HG02610 (cell line): ENCODE data around the gene LDLRAD3.

Source experiments
- ATAC-seq: cut with Tn5 transposase; IDR thresholded peaks from one replicate; pipeline ENCODE4 v1.9.1; 2021; ENCODE audit warnings: mild to moderate bottlenecking, moderate library complexity; ENCODE audit not compliant: unreplicated experiment

The LDLRAD3 gene

DNA sequence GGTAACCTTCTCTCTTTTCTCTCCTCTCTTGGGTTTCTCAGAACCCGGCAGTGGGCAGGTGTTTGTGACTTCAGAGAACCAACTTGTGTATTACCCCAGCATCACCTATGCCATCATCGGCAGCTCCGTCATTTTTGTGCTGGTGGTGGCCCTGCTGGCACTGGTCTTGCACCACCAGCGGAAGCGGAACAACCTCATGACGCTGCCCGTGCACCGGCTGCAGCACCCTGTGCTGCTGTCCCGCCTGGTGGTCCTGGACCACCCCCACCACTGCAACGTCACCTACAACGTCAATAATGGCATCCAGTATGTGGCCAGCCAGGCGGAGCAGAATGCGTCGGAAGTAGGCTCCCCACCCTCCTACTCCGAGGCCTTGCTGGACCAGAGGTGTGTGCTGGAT, 283.2 kb downstream of the LDLRAD3 start:
- no peak for ATAC-seq

DNA sequence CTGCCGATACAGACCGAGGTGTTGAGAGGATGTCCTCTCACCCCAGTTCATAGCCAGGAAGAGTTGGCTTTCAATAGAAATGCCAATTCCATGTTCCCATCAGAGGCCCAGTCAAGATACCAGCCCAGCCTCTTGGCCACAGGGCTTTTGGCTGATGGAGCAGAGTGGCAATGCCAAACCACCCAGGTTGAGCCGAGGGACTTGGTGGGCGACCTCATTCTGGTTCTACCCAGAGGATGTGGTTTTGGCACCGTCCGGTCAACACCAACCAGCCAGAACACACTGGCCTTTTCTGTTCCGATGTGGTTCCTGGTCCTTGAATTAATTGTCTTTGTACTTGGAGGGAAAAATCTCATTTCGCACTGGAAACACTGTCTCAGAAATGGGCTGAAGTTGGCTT, 284.8 kb downstream of the LDLRAD3 start:
- no peak for ATAC-seq

DNA sequence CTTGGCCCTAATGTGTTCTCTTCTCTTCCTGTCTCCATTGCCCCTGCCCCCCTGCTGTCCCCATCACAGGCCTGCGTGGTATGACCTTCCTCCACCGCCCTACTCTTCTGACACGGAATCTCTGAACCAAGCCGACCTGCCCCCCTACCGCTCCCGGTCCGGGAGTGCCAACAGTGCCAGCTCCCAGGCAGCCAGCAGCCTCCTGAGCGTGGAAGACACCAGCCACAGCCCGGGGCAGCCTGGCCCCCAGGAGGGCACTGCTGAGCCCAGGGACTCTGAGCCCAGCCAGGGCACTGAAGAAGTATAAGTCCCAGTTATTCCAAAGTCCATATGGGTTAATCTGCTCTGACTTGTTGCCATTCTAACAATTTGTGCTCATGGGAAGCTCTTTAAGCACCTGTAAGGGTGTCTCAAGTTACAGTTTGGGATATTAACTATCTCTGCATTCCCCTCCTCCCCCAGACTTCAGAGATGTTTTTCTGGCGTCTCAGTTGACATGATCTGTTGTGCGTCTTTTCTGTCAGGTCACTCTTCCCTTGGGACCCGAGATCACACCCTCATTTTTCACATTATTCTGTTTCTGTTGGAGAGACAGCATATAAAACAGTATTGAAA, 285.3 kb downstream of the LDLRAD3 start:
- no peak for ATAC-seq

DNA sequence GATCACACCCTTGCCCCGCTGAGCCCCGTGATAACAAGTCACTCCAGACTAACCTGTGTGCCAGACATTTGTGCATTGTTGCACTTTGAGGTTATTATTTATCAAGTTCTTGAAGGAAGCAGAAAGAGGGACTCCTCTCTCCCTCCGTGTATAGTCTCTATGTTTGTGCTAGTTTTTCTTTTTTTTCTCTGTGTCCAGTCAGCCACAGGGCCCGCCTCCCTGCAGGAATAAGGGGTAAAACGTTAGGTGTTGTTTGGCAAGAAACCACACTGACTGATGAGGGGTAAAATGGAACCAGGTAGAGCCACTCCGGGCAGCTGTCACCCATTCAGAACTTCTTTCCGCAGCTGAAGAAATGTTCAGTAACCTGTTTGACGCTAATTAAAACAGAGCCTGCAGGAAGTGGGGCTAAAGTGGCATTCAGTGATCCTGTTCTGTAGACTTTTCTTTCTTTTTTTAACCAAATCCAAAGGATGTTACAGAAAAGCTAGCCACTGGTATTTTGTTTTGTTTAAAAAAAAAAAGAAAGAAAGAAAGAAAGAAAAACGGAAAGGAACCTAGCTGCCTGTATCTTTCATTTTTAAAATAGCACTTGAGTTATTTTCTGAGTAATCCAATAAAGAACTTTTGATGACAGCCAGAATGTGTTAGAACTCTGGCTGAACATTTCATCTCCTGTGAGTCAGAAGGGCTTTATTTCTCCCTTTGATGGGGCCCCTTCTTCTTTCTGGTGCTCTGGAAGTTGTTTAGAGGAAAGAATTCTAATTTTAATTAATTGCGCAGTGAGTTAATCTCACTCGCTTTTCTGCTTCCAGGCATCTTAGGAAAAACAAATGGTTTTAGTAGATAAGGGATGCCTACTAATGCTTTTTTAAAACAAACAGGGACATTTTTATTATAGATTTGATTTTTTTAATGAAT, 287.2 kb downstream of the LDLRAD3 start:
- no peak for ATAC-seq

DNA sequence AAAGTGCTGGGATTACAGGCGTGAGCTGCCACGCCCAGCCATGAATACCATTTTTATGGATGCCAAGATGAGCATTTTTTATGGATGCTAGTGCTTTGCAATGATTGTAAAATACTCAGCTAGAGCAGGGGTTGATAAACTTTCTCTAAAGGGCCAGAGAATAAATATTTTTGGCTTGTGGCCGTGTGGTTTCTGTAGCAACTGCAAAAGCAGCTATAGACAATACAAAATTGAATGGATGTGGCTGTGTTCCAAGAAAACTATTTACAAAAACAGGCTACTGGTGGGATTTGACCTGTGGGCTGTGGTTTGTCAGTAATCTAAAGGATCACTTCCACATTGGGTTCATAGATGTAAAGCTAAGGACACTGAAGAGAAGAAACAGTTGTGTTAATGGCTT, 289.3 kb downstream of the LDLRAD3 start:
- ATAC-seq = no peak

DNA sequence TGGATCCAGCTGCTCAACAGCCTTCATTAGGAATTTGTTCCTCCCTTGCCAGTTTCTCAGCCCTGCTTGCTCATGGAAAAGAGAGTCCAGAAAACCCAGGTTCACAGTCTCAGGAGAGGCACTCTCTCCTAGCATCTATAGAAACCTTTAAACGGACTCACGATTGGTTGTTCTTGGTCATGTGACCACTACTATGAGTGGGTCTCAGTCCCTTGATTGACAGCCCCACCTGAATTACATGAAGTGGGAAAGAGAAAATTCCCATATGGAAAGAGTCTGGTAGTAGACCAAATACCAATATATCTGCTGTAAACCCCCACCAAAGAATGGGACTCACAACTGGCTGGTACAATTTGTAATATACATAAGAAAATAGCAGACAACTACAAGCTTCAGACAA, 291.0 kb downstream of the LDLRAD3 start:
- no peak for ATAC-seq

DNA sequence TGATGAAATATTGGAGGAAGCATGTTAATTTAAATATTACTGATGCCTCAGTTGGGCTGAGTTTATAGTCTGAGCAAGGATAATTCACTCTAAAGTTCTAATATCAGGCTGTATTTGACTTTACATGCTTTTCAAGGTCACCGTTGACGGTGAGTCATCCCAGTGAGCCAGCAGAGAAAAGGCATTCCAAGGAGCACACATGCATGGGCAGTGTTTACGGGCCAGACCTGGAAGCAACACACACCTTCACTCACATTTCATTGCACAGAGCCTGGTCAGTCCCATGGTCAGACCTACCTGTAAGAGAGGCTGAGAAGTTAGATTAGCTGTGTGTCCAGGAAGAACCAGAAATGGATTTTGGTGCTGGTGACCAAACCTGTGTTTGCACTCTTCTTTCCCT, 291.9 kb downstream of the LDLRAD3 start:
- ATAC-seq = no peak

DNA sequence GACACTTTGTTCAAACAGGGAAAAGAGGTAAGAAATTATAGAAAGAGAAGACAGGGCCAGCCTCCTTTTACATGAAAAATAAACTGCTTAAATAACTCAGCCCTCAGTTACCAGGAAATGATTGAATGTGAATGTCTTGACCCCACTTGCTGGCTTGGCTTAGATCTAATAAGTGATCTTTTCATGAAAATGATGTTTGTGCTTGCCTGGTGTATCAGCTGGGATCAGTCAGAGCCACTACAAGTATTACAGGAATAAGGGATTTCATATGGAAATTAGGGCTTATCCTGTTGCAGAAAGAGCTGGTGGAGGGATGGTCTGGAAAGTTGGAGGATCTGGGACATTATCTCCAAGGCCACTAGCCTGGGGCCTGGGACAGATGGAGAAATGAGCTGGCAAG, 293.5 kb downstream of the LDLRAD3 start:
- no peak for ATAC-seq

DNA sequence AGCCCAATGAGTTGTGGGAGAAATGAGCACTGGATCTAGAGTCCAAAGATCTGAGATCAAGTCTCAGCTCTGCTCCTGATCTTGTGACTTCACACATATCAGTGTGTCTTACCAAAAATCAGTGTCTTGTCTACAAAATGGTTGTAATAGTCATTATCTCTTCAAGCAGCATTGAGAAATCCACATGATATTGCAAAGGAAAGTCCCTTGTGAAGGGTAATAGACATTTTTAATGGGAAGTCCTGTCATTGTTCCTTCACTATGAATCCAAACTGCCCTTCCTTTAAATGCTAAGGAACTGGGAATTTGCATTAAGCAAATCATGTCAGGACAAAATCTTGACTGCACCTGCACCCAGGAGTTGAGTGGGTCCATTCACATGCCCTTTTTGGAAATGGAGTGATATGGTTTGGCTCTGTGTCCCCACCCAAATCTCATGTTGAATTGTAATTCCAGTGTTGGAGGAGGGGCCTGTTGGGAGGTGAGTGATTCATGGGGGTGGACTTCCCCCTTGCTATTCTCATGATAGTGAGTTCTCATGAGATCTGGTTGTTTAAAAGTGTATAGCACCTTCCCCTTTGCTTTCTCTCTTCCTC, 294.3 kb downstream of the LDLRAD3 start:
- no peak for ATAC-seq

DNA sequence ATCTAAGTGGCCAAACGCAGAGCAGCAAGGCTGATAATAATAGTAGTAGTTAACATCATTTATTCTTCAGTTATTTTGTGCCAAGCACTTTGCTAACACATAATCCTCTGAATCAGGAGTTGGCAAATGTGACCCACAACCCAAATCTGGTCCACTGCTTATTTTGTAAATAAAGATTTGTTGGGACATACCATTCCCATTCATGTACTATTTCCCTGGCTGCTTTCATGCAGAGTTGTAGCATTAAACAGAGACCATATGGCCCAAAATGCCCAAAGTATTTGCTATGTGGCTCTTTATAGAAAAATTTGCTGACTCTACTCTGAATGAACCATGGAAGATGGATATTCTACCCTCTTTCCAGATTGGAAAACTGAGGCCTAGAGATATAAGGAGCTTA, 295.0 kb downstream of the LDLRAD3 start:
- ATAC-seq = no peak

DNA sequence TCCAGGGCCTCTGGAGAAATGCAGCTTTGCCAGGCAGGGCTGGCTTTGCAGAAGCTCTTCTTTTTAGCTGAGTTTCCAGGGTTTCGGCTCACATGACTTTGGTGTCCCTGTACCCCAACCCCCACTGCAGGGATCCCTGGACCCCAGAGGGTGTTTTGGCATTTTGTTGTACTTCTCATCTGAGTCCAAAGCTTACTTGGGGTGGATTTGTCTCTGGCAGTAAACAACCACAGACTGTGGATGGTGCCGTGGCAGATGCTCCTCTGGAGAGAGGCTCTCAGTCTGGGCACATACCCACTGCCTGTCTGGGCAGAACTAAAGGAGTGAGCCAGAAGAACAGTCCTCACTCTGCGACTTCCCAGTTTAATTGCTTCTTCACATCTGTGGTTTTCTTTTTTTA, 295.8 kb downstream of the LDLRAD3 start:
- ATAC-seq = no peak

DNA sequence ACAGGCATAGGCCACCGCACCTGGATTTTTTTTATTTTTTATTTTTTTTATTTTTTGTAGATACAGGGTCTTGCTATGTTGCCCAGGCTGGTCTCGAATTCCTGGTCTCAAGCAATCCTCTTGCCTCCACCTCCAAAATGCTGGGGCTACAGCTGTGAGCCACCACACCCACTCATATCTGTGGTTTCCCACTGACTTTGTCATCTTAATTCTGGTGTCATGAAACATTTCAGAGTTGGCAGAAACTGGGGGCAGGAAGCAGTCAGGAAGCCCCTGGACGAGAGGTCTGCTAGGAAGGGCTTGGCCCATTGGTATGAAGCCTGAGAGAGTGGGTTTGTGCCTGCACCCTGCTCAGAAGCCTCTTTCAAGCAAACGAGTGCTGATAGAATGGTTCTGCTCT, 296.3 kb downstream of the LDLRAD3 start:
- no peak for ATAC-seq

DNA sequence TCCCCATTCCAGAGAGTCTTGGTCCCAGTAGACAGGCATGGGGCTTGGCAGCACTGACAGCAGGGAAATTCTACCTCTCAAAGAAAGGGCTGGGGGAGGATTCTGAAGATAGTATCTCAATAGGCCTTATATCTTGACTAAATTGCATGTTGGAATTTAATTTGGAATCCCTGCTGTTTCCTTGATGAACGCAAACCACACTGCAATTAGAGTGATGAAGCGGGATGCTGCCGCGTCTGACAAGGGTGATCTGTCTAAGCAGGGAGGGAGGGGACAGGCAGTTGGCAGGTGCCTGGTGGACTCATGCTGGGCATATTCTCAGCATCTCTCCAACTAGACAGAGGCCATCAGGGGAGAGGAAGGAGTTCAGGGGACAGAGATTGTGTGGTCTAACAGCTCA, 296.9 kb downstream of the LDLRAD3 start:
- no peak for ATAC-seq

DNA sequence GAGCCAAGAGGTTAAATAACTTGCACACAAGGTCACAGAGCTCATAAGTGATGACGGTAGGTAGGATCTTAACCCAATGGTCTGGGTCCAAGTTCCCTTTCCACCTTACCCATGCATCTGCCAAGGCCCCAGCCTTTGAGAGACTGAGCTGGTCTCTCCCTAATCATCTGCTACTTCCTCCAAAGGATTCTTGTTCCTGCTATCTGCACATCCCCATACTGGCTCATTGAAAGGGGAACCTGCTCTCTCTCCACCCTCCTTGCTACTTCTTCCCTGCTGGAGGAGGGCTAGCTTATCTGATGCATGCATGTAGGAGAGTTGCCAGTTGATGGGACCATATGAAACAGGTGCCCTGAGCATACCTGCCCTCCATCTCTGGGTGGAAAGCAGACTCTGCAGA, 297.6 kb downstream of the LDLRAD3 start:
- ATAC-seq = no peak

DNA sequence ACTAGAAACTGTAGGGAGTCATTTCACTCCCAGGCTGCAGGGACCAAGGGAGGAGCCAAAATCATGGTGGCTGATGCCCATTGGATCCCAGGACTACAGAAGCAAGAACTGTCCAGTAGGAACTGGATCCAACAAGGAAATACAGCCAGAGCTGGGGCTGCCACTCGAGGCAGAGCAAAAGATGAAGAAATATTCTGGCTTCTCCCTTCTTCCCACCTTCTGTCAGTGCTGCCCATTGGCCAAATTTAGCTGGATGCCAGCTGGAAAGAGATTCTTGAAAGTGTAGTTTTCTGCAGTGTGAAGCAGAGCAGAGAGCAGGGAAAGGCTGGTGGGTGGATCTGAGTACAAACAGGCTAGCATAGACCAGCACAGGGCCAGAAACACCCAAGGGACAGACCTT, 299.8 kb downstream of the LDLRAD3 start:
- ATAC-seq = no peak

DNA sequence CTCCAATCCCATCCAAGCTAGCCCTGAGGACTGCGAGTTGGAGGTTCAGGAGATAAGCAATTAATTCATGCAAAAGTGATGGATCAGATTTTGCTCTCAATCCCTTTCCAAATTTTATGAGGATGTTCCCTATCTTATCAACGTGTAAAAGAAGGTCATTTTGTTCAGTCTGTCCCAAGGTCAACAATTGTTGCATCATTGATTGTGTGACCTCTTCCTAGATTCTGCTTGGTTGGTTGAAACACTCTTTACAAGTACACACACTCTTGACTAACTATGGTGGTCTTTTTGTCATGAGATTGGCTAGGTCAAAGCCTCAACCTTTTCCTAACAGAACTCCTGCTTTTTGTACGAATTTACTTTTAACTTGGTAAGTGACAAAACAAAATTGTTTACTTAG, 303.6 kb downstream of the LDLRAD3 start:
- ATAC-seq = no peak

DNA sequence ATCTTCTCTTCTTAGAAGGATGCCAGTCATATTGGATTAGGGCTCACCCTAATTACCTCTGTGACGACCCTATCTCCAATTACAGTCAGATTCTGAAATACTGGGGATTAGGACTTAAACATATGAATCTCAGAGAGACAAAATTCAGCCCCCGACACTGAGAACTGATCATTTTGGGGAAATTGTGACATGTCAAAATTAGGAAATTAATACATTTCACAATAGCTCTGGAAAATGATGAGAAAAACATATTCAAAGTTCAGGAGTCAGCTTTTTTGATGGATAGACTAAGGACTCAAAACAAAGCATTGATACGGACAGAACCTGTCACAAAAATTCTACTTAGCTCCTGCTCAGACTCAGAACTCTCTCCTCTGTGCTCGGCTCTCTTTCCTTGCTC, 304.6 kb downstream of the LDLRAD3 start:
- no peak for ATAC-seq

DNA sequence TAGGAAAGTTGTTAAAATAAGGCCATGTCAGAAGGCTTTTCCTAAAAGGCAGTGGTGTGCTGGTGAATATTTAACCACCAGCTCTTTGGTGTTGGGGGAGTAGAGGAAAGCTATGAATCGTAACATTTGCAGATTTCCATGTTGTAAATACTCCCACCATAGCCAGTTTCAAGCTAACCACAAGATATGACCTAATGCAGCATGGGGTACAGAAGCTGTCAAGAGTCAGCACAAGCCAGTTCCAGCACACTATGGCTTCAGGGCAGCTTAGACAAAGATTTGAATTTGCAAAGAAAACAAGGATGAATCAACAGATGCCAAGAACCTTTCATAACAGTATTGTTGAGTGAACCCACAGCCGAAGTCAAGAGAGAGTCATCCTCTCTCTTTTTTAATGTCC, 305.4 kb downstream of the LDLRAD3 start:
- no peak for ATAC-seq

DNA sequence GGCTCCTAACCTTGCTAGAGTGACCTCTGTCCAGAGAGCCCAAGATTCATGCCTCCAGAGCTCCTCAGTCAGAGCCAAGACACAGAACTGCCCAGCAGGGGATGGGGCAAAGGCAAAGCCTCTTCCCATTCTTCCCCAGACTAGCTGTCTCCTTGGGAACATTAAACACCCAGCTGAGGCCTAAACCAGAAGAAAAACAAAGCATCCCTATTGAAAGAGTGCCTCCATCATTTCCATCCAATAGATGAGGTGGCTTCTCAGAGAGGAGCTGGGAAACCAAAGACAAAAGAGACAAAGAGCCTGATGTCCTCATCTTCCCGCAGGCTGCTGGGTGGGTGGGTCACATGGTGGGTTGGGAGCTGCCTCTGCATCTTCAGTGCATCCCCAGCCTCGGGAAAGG, 308.0 kb downstream of the LDLRAD3 start:
- ATAC-seq = no peak

DNA sequence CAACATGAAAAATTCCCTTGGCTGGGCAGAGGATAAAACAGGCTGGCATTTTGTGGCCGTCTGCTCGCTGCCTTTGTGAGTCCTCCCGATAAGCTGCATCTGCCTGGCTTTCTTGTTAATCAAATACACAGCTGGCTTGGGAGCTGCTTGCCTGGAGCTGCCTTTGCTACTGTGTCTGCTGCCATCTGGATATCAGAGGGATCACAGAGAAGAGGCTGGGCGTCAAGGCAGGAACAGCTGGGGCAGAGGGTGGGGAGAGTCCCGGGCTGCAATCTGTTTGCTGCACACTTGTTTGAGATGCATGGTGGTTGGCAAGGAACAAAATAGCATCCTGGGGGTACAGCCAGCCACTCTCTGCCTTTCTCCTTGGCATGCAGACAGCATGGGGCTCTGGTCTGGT, 309.4 kb downstream of the LDLRAD3 start:
- no peak for ATAC-seq

DNA sequence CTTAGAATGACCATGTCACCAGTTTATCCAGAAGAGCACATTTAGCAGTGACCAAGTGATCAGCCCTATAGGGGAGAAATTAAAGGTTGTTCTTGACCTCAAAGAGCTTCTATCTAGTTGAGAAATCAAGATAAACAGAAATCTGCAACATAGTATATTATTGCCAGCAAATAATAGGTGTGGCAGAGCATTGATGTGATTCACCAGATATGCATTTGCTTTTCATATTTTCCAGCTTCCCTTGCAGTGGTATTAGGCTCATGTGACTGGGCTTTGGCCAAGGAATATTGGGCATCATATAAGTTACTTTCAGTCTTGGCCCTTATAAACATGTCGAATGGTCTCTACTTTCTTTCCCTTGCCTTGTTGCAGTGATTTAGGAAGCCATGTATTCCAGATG, 310.9 kb downstream of the LDLRAD3 start:
- ATAC-seq = no peak

DNA sequence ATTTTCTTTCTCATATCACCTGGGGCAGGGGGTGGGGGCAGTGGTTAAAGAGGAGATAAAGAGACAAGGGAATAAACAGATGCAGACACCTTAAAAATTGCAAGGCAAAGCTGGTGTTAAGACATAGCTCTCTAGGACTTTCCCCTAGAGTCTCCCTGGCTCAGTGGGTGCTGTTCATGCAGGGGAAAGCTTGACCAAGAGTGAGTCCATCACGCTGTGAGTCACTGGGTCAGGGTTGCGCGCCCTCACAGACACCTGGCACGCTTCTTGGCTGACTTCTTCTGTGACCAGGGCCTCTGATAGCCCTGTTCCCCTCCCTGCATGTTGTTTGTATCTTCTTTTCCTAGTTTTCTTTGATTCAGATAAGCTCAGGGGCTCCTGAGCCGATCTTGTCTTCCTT, 313.5 kb downstream of the LDLRAD3 start:
- no peak for ATAC-seq
